GM18519 (cell line): ENCODE measurements around the gene HOXB1.

ENCODE experiments used
- ATAC-seq: cut with Tn5 transposase; IDR thresholded peaks from one replicate; pipeline ENCODE4 v1.9.1; 2021; ENCODE audit warnings: mild to moderate bottlenecking, moderate library complexity; ENCODE audit not compliant: unreplicated experiment, low FRiP score

HOXB1 gene

GRCh38 chr17:48530887-48531272, at the start of gene HOXB1:
Gene HOXB1 (minus strand): TSS chr17:48531011. CDS start chr17:48530904, 107 bp downstream.
- no peak for ATAC-seq

- ATAC-seq: no peak
Measured at GRCh38 chr17:48579760-48580554, 49.1 kb upstream of the HOXB1 start.

- ATAC-seq: no peak
Measured at GRCh38 chr17:48579471-48579759, 48.6 kb upstream of the HOXB1 start.

GRCh38 chr17:48578616-48579470, 48.0 kb upstream of the HOXB1 start:
- no peak for ATAC-seq

- no peak for ATAC-seq
Measured at GRCh38 chr17:48577946-48578615, 47.3 kb upstream of the HOXB1 start, which contains the start of gene HOXB4. Gene HOXB4 (minus strand): TSS chr17:48578350. CDS start chr17:48578319, 31 bp downstream.

- ATAC-seq: no peak
Measured at GRCh38 chr17:48577330-48577945, 46.6 kb upstream of the HOXB1 start.

GRCh38 chr17:48576479-48577309, 45.9 kb upstream of the HOXB1 start:
- no peak for ATAC-seq

GRCh38 chr17:48575673-48576478, 45.1 kb upstream of the HOXB1 start:
- ATAC-seq: no peak

GRCh38 chr17:48575066-48575582, 44.3 kb upstream of the HOXB1 start:
- no peak for ATAC-seq

GRCh38 chr17:48574505-48575065, 43.8 kb upstream of the HOXB1 start:
- no peak for ATAC-seq

- ATAC-seq: no peak
Measured at GRCh38 chr17:48571826-48572417, 41.1 kb upstream of the HOXB1 start.

- ATAC-seq: no peak
Measured at GRCh38 chr17:48571024-48571818, 40.4 kb upstream of the HOXB1 start.

- no peak for ATAC-seq
Measured at GRCh38 chr17:48570325-48571023, 39.7 kb upstream of the HOXB1 start.

- ATAC-seq: no peak
Measured at GRCh38 chr17:48569674-48570324, 39.0 kb upstream of the HOXB1 start.

- no peak for ATAC-seq
Measured at GRCh38 chr17:48569240-48569582, 38.4 kb upstream of the HOXB1 start.

GRCh38 chr17:48568499-48569239, 37.9 kb upstream of the HOXB1 start:
- ATAC-seq: no peak
